Sigmoid colon (tissue), 4 donors: Measurements from ENCODE around the gene PTGER2.

Experiments used
- CTCF ChIP-seq, 4 experiments: fragments of 450-650 bp in 3 of 4; fragments of 200-600 bp in 1 of 4; IDR thresholded peaks; one replicate each; pipeline ENCODE4 v1.5.1; 2016 to 2019; ENCODE audit warnings: antibody characterized with exemption in 4 of 4, mild to moderate bottlenecking in 3 of 4, moderate library complexity in 2 of 4
- EP300 ChIP-seq, 4 donors: sonication (generic); formaldehyde crosslinking; IDR thresholded peaks; one replicate each; pipeline ENCODE4 v1.6.1; 2017; ENCODE audit warnings: antibody characterized with exemption in 4 of 4
- POLR2A ChIP-seq, 2 donors: fragments of 450-650 bp; IDR thresholded peaks; one replicate each; pipeline ENCODE4 v1.6.1; 2016; ENCODE audit warnings: antibody characterized with exemption in 2 of 2, mild to moderate bottlenecking in 2 of 2, moderate library complexity in 2 of 2
- POLR2AphosphoS5 ChIP-seq, 4 donors: sonication (generic); formaldehyde crosslinking; IDR thresholded peaks; one replicate each; pipeline ENCODE4 v1.6.1; 2017; ENCODE audit warnings: antibody characterized with exemption in 4 of 4

GRCh38 chr14:52351233-52352060, 37.3 kb downstream of the PTGER2 start:
- TF ChIP-seq POLR2A (IDR thresholded peaks at IDR 0.05) (no peak), CTCF (IDR thresholded peaks at IDR 0.05) (no peak), EP300 (IDR thresholded peaks at IDR 0.05) (no peak), POLR2AphosphoS5 (IDR thresholded peaks at IDR 0.05) (peak; percentile 55 to 81 (median 73))
